NCI-H526 (cell line): ENCODE results near the gene CXADR.
"Not testable (repeated sequence)": the region's sequence is repeated elsewhere in the genome, so short reads cannot be mapped to it uniquely, and the experiment has no call there.

ENCODE experiments used
- DNase-seq, 2 experiments: peaks; one replicate each; lab custom pipeline; 2025; lab: John Stamatoyannopoulos, UW

Gene CXADR

DNA sequence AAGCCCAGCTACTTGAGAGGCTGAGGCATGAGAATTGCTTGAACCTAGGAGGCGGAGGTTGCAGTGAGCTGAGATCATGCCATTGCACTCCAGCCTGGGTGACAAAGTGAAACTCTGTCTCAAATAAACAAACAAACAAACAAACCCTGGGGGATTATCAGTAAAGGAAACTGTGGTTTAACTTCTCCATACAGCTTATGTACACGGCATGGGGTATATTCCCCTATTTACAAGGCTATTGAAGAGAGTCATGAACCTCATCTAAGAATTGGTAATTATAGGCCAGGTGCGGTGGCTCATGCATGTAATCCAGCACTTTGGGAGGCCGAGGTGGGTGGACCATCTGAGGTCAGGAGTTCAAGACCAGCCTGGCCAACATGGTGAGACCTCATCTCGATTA lies 9.9 kb upstream of the CXADR start:
- not testable (repeated sequence) for DNase-seq

DNA sequence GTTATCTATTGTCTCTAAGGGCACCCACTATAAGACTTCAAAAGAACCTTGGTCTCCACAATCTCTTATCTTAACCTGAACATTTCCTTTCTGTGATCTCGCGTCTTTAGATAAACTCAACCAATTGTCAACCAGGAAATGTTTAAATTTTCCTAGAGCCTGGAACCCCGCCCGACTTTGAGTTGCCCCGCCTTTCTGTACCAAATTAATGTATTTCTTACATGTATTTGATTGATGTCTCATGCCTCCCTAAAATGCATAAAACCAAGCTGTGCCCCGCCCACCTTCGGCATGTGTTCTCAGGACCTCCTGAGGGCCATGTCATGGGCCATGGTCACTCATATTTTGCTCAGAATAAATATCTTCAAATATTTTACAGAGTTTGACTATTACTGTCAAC lies 5.9 kb upstream of the CXADR start:
- no peak for DNase-seq

DNA sequence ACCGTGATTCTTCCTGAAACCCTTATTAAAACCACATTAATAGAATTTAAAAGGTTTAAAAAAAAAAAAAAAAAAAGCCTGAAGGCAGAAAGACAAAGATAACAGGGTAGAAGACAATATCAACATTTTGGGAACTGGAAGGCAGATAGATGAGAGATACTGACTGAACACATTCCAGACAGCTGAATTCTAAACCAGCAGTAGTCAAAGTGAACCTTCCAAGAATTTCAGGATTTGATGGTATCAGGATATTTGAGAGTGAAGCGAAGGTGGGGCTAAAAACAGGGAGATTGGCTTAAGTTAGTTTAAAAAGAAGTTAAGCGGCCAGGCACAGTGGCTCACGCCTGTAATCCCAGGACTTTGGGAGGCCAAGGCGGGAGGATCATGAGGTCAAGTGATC lies 5.3 kb upstream of the CXADR start:
- DNase-seq, result no peak

DNA sequence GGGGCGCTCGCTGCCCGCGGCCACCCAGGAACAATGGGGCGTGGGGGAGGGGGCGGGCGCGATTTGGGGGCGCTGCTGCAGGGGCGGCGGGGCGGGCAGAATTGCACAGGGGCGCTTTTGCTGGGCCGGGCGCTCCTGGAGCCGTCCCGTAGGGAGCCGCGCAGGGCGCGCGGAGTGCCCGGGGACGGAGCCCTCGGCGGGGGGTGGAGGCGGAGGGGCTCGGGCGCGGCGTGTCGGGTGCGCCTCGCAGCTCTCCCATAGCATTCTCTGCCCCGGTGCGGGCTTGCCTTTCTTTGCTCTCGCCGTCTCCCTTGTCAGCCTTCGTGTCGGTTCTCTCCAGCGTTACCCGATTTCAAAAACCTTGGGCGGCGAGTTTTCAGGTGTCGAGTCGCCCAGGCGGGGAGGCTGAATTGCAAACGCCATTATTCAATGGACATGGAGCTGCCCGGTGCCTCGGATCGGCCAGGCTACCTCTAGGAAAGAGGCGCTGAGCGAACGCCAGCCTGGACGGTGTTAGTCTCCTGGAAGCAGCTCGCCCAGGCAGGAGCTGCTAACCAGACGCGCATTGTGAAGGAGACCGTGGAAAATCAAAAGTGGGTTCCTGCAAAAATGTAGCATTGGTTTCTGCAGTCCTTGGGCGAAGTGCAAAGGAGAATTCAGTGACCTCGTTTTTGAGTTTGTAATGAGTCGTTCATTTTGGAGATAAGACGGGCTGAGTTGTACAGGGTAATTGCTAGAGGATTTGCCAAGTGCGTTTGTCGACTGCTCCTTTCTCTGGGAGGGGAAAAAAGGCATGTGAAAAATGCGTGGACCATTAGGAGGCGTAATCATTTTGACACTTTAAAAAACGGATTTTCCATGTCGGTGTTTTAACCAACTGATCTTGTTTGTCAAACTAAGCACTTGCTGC lies 626 bp downstream of the CXADR start:
- peak; percentile 44 to 79 for DNase-seq

DNA sequence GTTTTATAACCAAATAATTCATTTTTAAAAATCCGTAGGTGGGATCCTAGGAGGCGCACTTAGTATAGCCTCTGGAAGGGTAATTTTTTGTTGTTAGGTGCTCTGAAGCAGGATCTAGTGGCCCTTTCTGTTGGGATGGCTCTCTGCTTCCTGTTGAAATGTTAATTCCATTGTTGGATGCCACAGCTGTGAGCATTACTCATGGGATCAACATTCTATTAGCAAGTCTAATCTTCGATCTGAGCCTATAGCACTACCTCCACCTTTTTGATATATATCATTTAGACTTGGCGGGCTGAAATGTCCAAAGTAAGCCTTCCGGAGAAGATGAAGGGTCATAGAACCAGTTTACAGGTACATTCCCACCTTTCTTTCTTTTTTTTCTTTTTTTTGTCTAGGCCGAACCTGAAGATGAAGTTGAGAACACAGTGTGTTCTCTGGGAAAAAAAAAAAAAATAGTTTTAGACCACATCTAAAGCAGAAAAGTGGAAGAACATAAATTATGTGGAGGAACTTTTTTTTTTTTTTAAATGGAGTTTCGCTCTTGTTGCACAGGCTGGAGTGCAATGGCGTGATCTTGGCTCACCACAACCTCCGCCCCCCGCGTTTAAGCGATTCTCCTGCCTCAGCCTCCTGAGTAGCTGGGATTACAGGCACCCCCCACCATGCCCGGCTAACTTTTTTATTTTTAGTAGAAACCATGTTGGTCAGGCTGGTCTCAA lies 1.4 kb downstream of the CXADR start:
- no peak for DNase-seq

DNA sequence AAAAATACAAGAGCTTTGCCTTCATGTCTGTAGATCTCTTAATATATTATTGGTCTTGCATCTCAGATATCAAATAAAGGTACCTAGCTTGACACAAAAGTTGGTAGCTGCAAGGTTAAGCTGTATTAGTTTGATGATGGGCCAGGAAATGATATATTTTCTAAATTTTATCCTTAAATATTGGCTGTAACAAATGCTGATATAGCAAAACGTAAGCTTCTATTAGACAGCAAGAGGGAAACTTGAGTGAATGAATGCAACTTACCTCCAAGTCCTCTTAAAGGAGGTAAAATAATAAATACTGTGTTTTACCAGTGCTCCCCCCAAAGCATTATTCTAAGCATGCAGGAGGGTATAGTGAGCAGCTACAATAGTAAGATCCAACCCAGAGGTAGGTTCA lies 4.2 kb downstream of the CXADR start:
- not testable (repeated sequence) for DNase-seq

DNA sequence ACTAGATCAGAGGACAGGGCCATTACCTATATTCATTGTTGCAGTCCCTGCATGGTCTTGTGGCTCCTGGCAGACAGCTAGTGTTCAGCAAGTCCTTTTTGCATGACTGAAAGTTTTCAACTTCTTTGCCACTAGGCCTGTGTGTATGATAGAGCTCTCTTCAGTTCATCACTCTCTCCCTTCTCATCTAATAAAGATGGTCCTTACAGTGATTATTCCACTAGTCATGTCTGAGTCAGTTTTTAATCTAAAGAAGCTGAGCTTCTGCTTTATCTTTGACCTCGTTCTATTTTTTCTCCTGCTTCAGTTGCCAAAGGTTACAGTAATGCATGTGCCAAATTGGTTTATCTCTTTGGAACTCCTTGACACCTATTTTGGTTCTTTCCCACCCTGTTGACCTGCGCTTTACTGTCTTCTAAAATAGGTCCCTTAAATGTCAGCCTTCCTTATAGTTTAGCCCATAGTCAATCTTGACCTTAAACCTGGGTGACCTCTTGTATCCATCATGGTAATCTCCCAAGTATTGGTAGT lies 6.4 kb downstream of the CXADR start:
- no peak for DNase-seq

DNA sequence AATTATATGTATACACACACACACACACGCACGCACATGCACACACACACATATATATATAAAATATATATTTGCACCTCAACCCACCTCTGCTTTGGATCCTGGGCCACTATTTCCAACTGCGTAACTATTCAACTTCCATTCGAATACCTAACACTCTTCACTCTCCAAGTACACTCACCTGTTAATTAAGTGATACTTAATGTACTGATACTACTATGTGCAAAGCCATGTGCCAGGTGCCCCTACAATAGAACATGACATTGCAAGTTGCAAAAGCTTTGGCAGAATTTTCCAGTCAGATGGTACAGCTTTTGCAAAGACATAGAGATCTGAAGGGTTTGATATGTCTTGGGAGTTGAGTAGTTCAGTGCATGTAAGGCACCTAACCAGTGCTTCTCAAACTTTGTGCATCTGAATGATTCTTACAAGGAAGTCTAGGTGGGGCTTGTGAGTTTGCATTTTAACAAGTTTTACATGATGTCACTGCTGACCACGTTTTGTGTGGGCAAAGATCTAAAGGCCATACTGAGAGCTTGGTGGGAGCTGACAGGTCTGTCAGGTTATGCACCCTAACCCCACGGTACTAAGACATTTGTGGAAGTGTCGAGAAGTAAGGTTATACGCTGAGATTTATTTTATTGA lies 7.2 kb downstream of the CXADR start:
- no peak for DNase-seq

DNA sequence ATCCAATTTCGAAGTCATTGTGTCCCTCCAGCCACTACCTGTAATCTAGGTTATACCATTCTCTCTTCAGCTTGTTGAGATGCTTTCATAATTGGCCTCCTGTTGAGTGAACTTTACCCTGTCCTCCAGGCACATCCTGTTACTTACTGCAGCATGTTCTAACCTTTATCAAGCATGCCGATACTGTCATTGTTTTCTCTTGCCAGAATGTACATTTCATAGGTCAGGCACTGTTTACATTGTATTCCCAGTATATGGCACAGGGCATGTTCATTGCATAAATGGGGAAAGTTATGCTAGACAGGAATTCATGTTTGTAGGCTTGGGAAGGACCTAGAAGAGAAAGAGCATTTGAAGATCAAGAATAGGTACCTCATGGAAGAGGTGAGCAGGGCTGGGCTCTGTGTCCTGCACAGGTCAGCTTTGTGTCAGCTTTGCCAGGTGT lies 10.2 kb downstream of the CXADR start:
- no peak for DNase-seq

DNA sequence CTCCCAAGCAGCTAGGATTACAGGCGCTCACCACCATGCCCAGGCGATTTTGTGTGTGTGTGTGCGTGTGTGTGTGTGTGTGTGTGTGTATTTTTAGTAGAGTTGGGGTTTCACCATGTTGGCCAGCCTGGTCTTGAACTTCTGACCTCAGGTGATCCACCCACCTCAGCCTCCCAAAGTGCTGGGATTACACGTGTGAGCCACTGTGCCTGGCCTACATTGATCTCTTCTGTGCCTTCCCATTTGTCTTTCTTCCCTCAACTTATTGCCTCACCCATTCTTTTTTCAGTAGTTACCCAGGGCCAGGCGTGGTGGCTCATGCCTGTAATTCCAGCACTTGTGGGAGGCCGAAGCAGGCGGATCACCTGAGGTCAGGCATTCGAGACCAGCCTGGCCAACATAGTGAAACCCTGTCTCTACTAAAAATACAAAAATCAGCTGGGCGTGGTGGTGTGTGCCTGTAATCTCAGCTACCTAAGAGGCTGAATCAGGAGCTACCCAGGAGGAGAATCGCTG lies 11.2 kb downstream of the CXADR start:
- not testable (repeated sequence) for DNase-seq

DNA sequence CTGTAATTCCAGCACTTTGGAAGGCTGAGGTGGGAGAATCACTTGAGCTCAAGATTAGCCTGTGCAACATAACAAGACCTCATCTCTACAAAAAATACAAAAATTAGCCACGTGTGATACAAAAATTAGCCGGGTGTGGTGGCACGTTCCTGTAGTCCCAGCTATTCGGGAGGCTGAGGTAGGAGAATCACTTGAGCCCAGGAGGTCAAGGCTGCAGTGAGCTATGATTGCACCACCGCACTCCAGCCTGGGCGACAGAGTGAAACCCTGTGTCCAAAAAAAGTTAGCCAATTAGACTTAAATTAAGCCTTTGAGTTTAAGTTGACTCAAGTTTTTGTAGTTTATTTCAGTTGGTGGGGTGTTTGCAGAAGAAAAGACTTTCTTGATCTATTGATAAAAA lies 11.8 kb downstream of the CXADR start:
- DNase-seq, result no peak

DNA sequence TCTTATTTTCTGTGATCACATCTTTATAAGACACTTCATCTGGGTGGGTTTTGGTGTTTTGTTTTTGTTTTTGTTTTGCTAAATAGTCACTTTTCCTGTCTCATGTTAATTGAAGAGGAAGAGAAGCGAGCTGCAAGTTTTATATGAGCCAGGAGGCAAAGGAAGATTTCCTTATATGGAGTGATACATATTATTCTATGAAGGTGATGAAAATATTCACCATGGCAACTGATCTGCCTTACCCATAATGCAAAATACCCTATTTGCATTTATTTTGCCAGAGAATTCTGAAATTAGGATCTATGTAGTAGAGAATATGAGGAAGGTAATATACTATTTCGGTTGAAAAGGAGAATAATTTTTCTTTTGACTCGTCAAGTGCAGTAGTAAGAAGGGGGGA lies 13.9 kb downstream of the CXADR start:
- DNase-seq, result peak; percentile 41 to 63

DNA sequence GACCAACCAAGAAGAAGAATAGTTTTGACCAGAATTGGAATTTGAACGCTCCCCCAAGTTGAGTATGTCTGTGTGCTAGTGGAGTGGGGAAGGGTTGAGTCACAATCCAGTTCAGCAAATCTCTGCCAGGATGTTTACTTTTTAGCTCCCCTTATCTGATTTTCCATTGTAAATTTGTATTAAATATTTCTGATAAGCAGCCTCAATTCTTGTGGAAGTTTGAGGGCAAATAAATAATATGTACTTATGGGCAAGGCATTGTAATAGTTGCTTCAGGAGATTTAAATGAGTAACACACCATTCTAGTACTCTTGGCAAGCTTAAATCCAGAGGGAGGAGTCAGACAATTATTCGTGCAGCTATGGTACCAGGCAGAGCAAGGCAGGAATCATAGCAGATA lies 14.4 kb downstream of the CXADR start:
- DNase-seq, result peak in 1 of 2 experiments; percentile 43

DNA sequence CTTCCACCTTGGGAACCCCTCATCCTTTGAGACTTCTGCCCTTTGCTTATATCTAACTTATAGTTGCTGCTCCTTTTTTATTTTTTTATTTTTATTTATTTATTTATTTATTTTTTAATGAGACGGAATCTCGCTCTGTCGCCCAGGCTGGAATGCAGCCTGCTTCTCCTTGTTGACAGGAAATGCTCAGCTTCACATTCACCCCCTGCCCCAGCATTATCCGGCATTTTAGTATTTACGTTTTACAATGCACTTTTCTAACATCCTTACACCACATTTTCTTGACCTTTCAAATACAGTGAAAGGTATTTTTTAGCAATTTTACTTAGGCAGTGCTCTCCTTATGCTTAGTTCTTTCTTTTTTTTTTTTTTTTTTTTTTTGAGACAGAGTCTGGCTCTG lies 14.9 kb downstream of the CXADR start:
- DNase-seq, result no peak

DNA sequence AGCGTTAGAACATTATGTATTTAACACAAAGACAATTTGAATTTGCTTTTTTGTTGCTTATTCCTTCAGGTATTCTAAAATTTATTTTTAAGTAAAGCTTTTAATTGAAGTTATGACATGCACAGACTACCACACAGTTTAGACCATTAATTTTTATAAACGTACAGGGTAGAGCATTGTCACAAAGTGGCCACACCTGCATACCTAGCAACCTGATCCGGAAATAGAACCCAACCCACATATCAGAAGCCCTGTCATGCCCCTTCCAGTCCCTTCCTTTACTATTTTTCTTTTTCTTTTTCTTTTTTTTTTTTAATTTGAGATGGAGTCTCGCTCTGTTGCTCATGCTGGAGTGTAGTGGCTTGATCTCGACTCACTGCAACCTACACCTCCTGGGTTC lies 16.8 kb downstream of the CXADR start:
- DNase-seq, result no peak

DNA sequence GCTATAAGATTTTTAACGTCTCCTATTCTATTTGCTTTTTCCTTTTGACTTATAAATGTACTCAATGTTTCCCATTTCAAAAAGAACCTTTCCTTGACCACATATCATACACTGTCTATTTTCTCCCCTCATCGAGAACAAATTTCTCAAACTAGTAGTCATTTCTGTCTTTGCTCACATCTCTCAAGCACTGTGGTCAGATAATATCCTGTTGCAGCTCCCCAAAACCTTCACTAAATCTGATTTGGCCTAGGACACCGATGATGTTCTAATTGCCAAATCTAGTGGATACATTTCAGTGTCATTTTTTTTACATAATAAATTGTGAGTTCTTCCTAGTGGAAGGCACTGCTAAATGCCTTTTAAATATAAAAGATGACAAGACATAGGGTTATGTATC lies 19.4 kb downstream of the CXADR start:
- DNase-seq, result no peak

DNA sequence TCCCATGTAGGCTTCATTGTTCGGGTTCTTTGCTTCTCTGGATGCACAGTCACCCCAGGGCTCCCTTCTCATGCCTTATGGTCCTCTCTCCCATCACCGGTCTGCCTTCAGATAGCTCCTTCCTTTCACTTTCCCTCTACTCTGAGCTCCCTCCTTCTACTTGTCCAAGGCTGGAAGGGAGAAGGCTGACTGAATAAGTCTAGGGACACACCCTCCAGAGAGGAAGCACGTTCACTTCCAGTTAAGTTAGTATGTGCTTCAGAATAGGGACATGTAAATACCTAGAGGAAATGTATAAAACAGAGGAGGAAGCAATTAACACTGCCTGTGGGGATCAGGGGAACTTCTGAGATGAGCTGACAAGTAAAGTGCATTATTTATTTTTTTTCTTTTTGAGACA lies 23.5 kb downstream of the CXADR start:
- DNase-seq, result no peak

DNA sequence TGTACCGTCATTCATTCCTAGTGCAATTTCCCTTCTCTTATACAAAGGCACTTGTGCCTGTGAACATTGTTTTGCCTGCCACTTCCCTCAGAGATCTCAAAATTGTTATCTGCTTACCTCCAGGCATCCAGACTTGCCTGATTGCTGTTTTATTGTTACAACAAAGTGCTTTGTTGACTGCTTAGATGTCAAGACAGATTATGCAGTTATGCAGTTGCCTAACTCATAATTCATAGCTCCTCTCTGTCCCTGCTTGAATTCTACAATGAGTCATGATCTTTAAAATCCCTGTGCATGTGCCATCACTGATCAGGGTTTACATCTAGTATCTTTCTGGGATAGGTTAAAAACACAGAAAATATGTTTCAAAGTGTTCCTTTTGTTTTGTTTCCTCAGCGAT lies 24.5 kb downstream of the CXADR start:
- DNase-seq, result no peak

DNA sequence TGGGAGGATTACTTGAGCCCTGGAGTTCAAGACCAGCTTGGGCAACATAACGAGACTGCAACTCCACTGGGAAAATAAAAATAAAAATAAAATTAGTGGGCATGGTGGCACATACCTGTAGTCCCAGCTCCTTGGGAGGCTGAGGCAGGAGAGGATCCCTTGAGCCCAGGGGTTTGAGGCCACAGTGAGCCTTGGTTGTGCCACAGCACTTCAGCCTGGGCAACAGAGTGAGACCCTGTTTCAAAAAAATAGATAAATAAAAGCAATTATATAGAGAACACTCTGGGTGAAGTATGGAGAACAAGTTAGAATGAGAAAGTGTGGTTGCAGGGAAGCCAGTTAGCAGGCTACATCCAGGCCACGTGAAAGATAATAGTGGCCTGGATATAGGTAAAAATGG lies 25.7 kb downstream of the CXADR start:
- no peak for DNase-seq

DNA sequence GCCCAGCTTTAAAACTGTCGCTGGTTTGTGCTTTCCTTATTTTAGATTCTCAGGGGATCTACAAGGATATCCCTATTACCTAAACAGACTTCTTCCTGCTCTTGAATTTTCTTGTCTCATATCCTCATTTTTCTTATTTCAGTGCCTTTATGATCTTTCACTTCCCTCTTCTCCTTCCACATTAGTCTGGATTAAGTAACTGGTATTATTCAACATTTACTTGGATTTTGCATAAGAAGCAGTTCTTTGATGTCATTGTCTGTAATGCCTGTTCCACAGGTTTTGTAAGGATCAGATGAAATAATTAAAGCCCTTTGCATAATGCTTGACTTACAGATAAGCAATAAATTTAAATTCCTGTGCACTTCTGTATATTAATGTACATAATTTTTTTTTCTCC lies 26.5 kb downstream of the CXADR start:
- peak; percentile 2 to 6 for DNase-seq

DNA sequence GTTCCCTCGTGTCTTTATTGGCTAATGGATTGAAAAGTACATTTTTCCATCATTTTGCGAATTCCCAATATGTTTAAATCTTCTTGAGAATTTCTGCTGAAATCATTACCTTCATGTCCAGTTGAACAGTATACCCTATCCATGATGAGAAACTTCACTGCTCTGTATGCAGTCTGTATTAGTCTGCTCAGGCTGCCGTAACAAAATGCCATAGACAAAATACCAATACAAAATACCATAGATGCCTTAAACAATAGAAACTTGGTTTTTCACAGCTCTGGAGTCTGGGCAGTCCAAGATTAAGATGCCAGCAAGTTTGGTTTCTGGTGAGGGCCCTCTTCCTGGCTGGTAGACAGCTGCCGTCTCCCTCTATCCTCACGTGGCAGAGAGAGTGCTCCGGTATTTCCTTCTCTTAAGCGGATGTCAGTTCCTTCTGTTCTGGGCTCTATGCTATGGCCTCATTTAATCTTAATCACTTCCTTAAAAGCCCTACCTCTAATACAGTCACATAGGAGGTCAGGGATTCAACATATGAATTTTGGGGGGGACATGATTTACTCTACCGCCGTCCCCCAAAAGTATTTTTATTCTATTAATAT lies 27.0 kb downstream of the CXADR start:
- no peak for DNase-seq

DNA sequence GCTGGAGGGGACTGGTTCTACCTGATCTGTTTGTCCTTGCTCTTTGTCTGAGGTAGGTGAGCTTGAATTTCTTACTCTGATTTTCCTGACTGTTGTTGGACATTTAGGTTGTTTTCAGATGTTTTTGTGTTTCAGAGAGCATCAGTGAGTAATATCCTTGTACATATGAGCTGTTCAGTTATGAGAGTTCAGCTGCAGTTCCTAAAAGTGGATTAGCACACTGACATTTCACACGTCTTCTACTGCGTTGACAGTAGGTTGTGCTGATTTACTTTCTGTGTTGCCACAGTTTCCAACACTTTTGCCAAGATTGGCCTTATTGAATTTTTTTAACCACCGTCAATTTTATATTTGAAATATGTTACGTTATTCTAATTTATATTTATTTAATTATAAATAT lies 27.7 kb downstream of the CXADR start:
- no peak for DNase-seq
